ENCODE measurements around the gene SYNPO2L.

Gene SYNPO2L

DNA sequence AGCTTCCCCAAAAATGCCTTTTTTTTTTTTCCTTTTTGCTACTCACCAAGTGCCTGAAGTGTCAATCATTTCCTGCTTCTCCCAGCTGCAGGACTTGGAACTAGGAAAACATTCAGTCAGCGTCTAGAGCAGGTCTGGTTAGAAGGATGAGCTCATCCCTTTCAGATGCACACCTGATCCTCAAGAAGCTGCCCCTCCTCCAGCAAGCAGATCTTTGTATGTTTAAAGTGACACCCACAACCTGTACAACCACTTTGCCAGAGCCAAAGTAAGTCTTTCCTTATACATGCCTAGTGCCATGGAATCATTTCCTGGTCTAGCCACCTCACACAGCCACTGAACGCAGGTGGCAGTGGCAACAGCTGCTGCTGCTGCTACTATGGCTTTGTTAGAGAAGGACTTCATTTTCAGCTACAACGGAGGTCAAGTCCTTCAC, 54.3 kb downstream of the SYNPO2L start:
- TF ChIP-seq, protein P1, sequence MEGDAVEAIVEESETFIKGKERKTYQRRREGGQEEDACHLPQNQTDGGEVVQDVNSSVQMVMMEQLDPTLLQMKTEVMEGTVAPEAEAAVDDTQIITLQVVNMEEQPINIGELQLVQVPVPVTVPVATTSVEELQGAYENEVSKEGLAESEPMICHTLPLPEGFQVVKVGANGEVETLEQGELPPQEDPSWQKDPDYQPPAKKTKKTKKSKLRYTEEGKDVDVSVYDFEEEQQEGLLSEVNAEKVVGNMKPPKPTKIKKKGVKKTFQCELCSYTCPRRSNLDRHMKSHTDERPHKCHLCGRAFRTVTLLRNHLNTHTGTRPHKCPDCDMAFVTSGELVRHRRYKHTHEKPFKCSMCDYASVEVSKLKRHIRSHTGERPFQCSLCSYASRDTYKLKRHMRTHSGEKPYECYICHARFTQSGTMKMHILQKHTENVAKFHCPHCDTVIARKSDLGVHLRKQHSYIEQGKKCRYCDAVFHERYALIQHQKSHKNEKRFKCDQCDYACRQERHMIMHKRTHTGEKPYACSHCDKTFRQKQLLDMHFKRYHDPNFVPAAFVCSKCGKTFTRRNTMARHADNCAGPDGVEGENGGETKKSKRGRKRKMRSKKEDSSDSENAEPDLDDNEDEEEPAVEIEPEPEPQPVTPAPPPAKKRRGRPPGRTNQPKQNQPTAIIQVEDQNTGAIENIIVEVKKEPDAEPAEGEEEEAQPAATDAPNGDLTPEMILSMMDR (IDR thresholded peaks at IDR 0.05): no peak
- no peak for TF ChIP-seq ZFX (IDR thresholded peaks at IDR 0.05; ENCODE audit: borderline replicate concordance)
- H3K27ac ChIP-seq: peak overlapping the region; percentile 92

DNA sequence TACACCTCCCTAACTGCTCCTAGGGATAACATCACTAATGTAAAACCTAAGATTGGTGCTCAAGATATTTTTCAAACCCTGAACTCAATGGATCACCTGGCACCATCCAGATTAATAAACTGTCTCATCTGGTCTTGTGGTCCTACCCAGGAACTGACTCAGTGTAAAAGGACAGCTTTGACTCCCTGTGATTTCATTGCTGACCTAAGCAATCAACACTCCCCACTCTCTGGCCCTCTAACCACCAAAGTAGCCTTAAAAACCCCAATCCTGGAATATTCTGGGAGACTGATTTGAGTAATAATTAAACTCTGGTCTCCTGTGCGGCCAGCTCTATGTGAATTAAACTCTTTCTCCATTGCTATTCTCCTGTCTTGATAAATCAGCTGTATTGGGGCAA, 58.5 kb downstream of the SYNPO2L start:
- peak overlapping the region; percentile 96; the same call in 1 of the 2 replicates for H3K27ac ChIP-seq
- TF ChIP-seq, protein P1 (IDR thresholded peaks at IDR 0.05): no peak
- no peak for TF ChIP-seq ZFX (IDR thresholded peaks at IDR 0.05; ENCODE audit: borderline replicate concordance)

Data from 22Rv1 (cell line).